Measurements from ENCODE around the gene CCT2.
A peak's percentile ranks its signal among the peaks of the same experiment; 100 is the strongest.
"Not testable (repeated sequence)": the region's sequence is repeated elsewhere in the genome, so short reads cannot be mapped to it uniquely, and the experiment has no call there.

Gene CCT2

DNA sequence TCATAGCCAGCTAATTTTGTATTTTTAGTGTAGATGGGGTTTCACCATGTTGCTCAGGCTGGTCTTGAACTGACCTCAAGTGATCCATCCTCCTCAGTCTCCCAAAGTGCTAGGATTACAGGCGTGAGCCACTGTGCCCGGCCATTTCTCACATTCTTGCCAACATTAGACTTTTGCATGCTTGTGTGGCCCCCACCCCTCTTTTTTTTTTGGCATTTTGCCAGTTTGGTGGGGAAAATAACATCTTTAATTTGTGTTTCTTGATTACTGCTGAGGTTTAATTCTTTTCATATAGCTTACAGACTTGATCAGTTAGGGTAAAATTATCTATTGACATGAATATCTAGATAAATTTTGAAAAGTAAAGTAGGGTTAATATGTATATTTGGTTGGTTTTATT is 3.8 kb downstream of the CCT2 start:
- no peak for DNase-seq (ENCODE audit: low spot score)

GRCh38 chr12:69595689-69596088 is 10.4 kb downstream of the CCT2 start:
- no peak for DNase-seq (ENCODE audit: low spot score)

- no peak for DNase-seq (ENCODE audit: low spot score)
Measured at GRCh38 chr12:69598174-69598753, 13.0 kb downstream of the CCT2 start.

GRCh38 chr12:69600804-69601203 is 15.5 kb downstream of the CCT2 start:
- no peak for DNase-seq (ENCODE audit: low spot score)

DNA sequence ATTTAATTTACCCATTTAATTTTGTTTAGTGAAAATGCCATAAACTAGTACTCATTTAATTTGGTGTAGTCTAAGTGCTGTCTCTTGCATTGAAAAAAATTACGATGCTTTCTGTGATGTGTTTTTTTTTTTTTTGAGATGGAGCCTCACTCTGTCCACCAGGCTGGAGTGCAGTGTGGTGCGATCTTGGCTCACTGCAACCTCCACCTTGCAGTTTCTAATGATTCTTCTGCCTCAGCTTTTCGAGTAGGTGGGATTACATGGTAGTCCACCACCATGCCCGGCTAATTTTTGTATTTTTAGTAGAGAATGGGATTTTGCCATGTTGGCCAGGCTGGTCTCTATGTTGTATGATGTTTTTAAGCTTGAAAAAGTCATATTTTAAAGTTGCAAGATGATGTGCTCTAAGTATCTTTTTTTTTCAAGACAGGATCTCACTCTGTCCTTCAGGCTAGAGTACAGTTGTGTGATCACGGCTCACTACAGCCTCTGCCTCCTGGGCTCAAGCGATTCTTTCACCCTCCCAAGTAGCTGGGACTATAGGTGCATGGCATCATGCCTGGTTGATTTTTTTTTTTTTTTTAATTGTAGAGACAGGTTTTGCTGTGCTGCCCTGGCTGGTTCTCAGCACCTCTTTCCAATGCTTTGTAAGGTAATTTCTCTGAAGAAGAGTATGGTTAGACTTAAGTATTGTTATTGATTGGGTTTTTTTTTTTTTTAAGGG is 16.9 kb downstream of the CCT2 start:
- DNase-seq (ENCODE audit: low spot score): no peak

DNA sequence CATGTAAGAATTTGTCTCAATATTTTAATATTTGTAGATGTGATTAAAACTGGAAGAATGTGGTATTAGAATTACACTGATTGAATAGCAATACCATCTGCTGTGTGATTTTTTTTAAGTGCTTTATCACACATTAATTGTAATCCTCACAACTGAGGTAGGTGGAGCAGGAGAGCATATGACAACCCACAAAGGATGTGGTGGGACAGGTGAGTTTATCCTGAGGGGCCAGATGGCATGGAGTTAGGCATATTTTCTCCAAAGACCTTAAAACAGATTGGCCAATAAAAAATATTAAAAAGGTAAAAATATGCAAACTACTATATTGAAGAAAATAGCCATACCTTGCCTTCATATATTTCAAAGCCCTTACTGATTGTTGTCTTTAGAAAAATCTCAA is 17.7 kb downstream of the CCT2 start:
- no peak for DNase-seq (ENCODE audit: low spot score)

DNA sequence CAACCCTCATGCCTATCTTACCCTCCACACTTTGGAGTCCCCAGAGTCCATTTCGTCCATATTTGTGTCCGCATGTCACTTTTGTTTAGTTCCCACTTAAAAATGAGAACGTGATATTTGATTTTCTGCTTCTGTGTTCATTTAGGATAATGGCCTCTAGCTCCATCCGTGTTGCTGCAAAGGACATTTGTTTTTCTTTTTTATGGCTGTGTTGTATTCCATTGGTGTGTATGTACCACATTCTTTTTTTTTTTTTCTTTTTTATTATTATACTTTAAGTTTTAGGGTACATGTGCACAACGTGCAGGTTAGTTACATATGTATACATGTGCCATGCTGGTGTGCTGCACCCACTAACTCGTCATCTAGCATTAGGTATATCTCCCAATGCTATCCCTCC is 18.3 kb downstream of the CCT2 start:
- DNase-seq (ENCODE audit: low spot score): not testable (repeated sequence)

DNA sequence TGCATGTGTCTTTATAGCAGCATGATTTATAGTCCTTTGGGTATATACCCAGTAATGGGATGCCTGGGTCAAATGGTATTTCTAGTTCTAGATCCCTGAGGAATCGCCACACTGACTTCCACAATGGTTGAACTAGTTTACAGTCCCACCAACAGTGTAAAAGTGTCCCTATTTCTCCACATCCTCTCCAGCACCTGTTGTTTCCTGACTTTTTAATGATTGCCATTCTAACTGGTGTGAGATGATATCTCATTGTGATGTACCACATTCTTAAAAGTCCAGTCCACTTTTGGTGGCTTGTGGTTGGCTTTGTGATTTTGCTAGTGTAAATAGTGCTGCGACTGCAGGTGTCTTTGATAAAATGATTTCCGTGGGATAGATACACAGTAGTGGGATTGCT is 19.0 kb downstream of the CCT2 start:
- not testable (repeated sequence) for DNase-seq (ENCODE audit: low spot score)

DNA sequence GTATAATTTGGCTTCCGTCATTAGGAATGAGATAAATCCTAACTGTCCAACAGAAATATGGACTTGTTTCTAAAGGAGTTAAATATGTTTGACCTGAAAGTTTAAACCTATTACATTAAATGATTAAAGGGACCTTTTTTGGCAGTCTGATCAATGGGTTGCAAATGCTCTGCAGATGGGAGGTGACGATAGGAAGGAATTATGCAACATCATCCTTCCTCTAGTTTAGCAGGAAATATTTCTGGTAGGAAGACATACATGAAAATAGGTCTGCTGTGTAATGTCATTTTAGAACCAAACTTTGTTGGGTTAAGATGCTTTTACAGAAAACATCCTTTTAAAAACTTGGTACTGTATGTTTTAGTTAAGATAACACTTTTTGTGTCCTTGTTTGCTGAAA is 22.9 kb downstream of the CCT2 start:
- no peak for DNase-seq (ENCODE audit: low spot score)

DNA sequence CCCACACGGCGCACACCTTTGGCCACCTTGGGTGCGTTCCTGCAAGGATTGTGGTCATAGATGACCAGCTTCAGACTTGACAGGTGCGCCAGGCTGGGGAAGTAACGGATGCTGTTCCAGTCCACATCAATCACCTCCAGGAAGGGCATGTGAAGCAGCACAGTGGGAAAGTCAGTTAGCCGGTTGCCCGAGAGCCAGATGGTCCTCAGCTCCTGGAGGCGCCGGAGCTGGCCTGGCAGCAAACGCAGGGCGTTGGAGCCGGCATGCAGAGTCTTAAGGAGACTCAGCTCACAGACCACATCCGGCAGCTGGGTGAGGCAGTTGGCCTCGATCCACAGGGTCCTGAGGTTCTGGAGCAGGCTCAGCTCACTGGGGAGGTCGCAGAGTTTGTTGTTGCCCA is 24.9 kb downstream of the CCT2 start:
- DNase-seq (ENCODE audit: low spot score): no peak

DNA sequence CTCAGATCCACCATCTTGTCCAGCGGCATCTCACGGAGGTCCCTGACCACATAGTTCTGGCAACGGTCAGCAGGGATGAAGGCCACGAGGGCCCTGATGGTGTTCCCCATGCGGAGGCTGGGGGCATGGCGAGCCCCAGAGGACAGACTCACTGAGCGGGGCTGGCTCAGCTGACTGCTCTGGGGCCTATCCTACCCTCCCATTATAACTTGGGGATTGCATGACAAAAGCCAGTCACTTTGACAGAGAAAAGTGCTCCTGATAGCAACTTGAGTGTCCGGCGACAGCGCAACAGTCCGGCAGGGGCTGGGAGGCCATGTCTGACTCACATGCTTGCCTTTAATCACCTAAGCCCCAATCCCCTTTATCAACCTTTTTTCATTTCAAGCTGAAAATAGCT is 25.5 kb downstream of the CCT2 start, which contains the start of gene LRRC10:
Gene LRRC10 (minus strand): TSS at position 179 of the 400 bp plus-strand sequence. CDS start 69 bp downstream, at position 110.
- DNase-seq (ENCODE audit: low spot score): no peak

GRCh38 chr12:69613351-69613750 is 28.1 kb downstream of the CCT2 start:
- no peak for DNase-seq (ENCODE audit: low spot score)

GRCh38 chr12:69616025-69616424 is 30.8 kb downstream of the CCT2 start:
- DNase-seq (ENCODE audit: low spot score): no peak

GRCh38 chr12:69619050-69619449 is 33.8 kb downstream of the CCT2 start:
- no peak for DNase-seq (ENCODE audit: low spot score)

DNA sequence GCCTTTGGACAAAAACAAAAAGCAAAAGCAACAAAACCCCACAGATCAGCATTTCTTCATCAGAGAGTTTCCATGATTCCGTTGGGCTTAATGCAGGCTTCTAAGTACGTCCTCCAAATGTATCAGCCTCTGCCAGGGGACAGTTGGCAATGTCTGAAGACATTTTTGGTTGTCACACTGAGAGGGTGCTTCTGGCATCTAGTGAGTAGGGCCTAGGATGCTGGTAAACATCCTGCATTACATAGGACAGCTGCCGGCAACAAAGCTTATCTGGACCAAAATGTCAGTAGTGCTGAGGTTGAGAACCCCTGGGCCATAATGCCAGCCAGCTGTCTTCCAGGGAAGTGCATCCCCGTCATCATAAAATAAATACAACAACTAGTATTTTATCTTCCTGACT is 34.8 kb downstream of the CCT2 start:
- DNase-seq (ENCODE audit: low spot score): no peak

GRCh38 chr12:69620921-69621320 is 35.7 kb downstream of the CCT2 start:
- no peak for DNase-seq (ENCODE audit: low spot score)

- no peak for DNase-seq (ENCODE audit: low spot score)
Measured at GRCh38 chr12:69621551-69621950, 36.3 kb downstream of the CCT2 start.

- DNase-seq (ENCODE audit: low spot score): no peak
Measured at GRCh38 chr12:69623970-69624369, 38.7 kb downstream of the CCT2 start.

- DNase-seq (ENCODE audit: low spot score): no peak
Measured at GRCh38 chr12:69627501-69627900, 42.2 kb downstream of the CCT2 start.

- DNase-seq (ENCODE audit: low spot score): peak; percentile 34
Measured at GRCh38 chr12:69630191-69630590, 44.9 kb downstream of the CCT2 start.

GRCh38 chr12:69633061-69633460 is 47.8 kb downstream of the CCT2 start:
- DNase-seq (ENCODE audit: low spot score): no peak

- peak; percentile 75 for DNase-seq (ENCODE audit: low spot score)
Measured at GRCh38 chr12:69639400-69640016, 54.2 kb downstream of the CCT2 start.

DNA sequence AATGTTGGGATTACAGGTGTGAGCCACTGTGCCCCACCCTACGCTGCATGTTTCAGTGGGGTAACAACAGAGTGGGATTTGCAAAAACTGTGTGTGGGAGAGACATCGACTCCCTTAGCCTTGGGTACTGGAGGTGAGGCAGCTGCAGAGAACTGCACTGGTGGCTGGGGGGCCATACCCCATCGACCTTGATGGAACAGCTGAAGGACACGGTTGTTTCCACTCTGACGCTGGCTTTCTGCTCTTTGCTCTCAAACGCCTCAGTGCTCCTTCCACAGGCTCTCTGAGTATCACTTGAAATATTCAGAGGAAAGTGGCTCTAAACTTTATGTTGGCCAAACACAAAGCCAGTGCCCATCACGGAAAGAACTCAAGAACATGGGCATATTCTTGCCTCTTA is 56.3 kb downstream of the CCT2 start:
- DNase-seq (ENCODE audit: low spot score): no peak

DNA sequence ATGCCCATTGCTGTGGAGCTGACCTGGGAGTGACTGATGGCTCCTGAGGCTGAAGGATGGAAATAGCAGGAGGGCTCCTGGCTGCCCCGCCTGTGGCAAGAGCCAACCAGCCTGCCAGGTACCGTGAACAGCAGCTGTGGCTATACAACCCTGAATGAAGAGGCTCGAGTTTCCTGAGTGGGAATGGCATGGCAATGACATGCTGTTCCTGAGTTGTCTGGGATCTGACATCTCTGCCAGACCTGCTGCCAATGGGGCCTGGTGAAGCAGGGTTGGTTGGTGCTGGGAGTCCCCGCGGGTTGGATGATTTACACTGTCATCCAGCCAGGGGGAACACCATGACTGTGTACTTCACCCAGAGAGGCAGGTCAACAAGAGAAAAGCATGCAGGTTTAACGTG is 57.3 kb downstream of the CCT2 start:
- no peak for DNase-seq (ENCODE audit: low spot score)
